Gastroesophageal sphincter (tissue), 4 donors: ENCODE measurements around the gene EPHX1. TPM values are rescaled to one million over a fixed set of nuclear protein-coding genes. Genes with fewer than 3 reads are reported as not detected.
"Not testable (repeated sequence)": the region's sequence is repeated elsewhere in the genome, so short reads cannot be mapped to it uniquely, and the experiment has no call there.

ENCODE experiments used
- ATAC-seq: fragments of 150-250 bp; one replicate; pipeline ENCODE4 v1.9.1; 2016; ENCODE audit warnings: mild to moderate bottlenecking, moderate library complexity
- H3K27ac ChIP-seq, 4 donors: fragments of 200-600 bp; sonication (generic) in 3 of 4; 1 replicate in 3 of 4; 2 replicates in 1 of 4; pipeline ENCODE4 v1.5.1; 2016 to 2019
- H3K27me3 ChIP-seq: fragments of 200-600 bp; sonication (generic); one replicate; pipeline ENCODE4 v1.5.1; 2019
- H3K36me3 ChIP-seq, 2 donors: fragments of 200-600 bp; sonication (generic); one replicate each; pipeline ENCODE4 v1.5.1; 2019; ENCODE audit warnings: control low read depth in 1 of 2
- H3K4me1 ChIP-seq, 3 donors: fragments of 200-600 bp; sonication (generic); 1 replicate in 2 of 3; 2 replicates in 1 of 3; pipeline ENCODE4 v1.5.1; 2016 to 2019; ENCODE audit warnings: control low read depth in 2 of 3
- H3K4me3 ChIP-seq, 2 donors: fragments of 200-600 bp; sonication (generic); one replicate each; pipeline ENCODE4 v1.5.1; 2019; ENCODE audit warnings: mild to moderate bottlenecking in 1 of 2, moderate library complexity in 1 of 2
- H3K9me3 ChIP-seq, 3 donors: fragments of 200-600 bp; sonication (generic); one replicate each; pipeline ENCODE4 v1.5.1; 2017 to 2019; ENCODE audit warnings: control low read depth in 2 of 3
- CTCF ChIP-seq, 4 experiments: fragments of 200-600 bp in 2 of 4; fragments of 450-650 bp in 2 of 4; sonication (generic) in 1 of 4; IDR thresholded peaks; one replicate each; pipeline ENCODE4 v1.5.1; 2017 to 2019; ENCODE audit warnings: antibody characterized with exemption in 4 of 4, mild to moderate bottlenecking in 2 of 4, moderate library complexity in 2 of 4
- EP300 ChIP-seq: sonication (generic); formaldehyde crosslinking; IDR thresholded peaks from one replicate; pipeline ENCODE4 v1.6.1; 2017; ENCODE audit warnings: antibody characterized with exemption, mild to moderate bottlenecking
- POLR2A ChIP-seq, 2 donors: fragments of 450-650 bp; IDR thresholded peaks; one replicate each; pipeline ENCODE4 v1.6.1; 2017; ENCODE audit warnings: antibody characterized with exemption in 2 of 2, mild to moderate bottlenecking in 2 of 2, moderate library complexity in 1 of 2
- POLR2AphosphoS5 ChIP-seq: sonication (generic); formaldehyde crosslinking; IDR thresholded peaks from one replicate; pipeline ENCODE4 v1.6.1; 2017; ENCODE audit warnings: antibody characterized with exemption
- WGBS, 2 donors: methylation state at CpG; one replicate each; pipeline ENCODE4 v1.1.5; 2018; ENCODE audit warnings: low coverage in 1 of 2; 5-methylcytosine and 5-hydroxymethylcytosine counted together
- total RNA-seq, 4 donors: library from RNA; depleted of rRNA; stranded (reverse); fragments of >200 nt; gene quantifications; one replicate each; pipeline ENCODE4 v1.1.0, GENCODE V29; 2016

Gene EPHX1
- 100 to 1,000 TPM in 3 of 4 donors, 10 to 100 TPM in 1; 74.0 to 133 (median 101) TPM for total RNA-seq

- Histone ChIP-seq H3K4me1 (peaks cover 0 to 50% (median 37%) of the 10 kb centered on the region in 3 donors), H3K36me3 (no peaks in the 10 kb centered on the region), H3K27ac (peak within 1 kb of the TSS; percentile 70 to 91 (median 90)), H3K4me3 (peak within 1 kb of the TSS; percentile 72 to 96), H3K27me3 (no peaks in the 10 kb centered on the region), H3K9me3 (no peaks in the 10 kb centered on the region)
- peak; percentile 65 to 84 for TF ChIP-seq POLR2A (IDR thresholded peaks at IDR 0.05)
- TF ChIP-seq EP300: no peak
- peak in 3 of 4 experiments; percentile 55 to 61 (median 59) for TF ChIP-seq CTCF (IDR thresholded peaks at IDR 0.05)
- TF ChIP-seq POLR2AphosphoS5: peak; percentile 69
- WGBS, 2 donors: 0% methylated on average over 9 of the region's 80 CpGs; no CpG with 5 or more reads in 1 of the 2 donors
- peak; percentile 90 for ATAC-seq
Measured at GRCh38 chr1:225809842-225810578, at the start of gene EPHX1. Gene EPHX1 (plus strand): TSS chr1:225810124. CDS start chr1:225828730, 18,606 bp downstream.

GRCh38 chr1:225760531-225760930, 49.4 kb upstream of the EPHX1 start:
- no peaks in the 10 kb centered on the region for H3K36me3 ChIP-seq
- TF ChIP-seq CTCF (IDR thresholded peaks at IDR 0.05) (no peak), POLR2AphosphoS5 (no peak)
- ATAC-seq: no peak
- no peak overlapping the region for H3K4me3 ChIP-seq
- peaks cover 0 to 26% (median 12%) of the 10 kb centered on the region in 3 donors for H3K4me1 ChIP-seq
- H3K27ac ChIP-seq: no peak overlapping the region
- H3K27me3 ChIP-seq: no peaks in the 10 kb centered on the region
- WGBS, 2 donors: 94 to 100% methylated on average over 1 to 5 of the region's 6 CpGs
- no peaks in the 10 kb centered on the region for H3K9me3 ChIP-seq

GRCh38 chr1:225761395-225761794, 48.5 kb upstream of the EPHX1 start:
- H3K4me3 ChIP-seq, H3K27ac ChIP-seq, H3K36me3 ChIP-seq, H3K27me3 ChIP-seq, H3K9me3 ChIP-seq, ATAC-seq: not testable (repeated sequence)
- peaks cover 0 to 31% (median 12%) of the 10 kb centered on the region in 3 donors for H3K4me1 ChIP-seq
- WGBS, 2 donors: 88 to 94% methylated on average over 4 to 6 of the region's 6 CpGs

GRCh38 chr1:225762002-225762441, 47.9 kb upstream of the EPHX1 start:
- no peaks in the 10 kb centered on the region for H3K36me3 ChIP-seq
- TF ChIP-seq CTCF (IDR thresholded peaks at IDR 0.05) (no peak), POLR2AphosphoS5 (no peak), EP300 (no peak), POLR2A (IDR thresholded peaks at IDR 0.05) (no peak)
- H3K27me3 ChIP-seq: no peaks in the 10 kb centered on the region
- no peaks in the 10 kb centered on the region for H3K9me3 ChIP-seq
- H3K4me3 ChIP-seq: no peak overlapping the region
- ATAC-seq: no peak
- H3K27ac ChIP-seq: peak overlapping the region in 1 of 4 donors; percentile 37
- 67 to 79% methylated on average over 3 of the region's 5 CpGs for WGBS, 2 donors
- H3K4me1 ChIP-seq: peaks cover 0 to 38% (median 17%) of the 10 kb centered on the region in 3 donors

- Histone ChIP-seq H3K36me3 (no peaks in the 10 kb centered on the region), H3K4me3 (no peak overlapping the region), H3K4me1 (peaks cover 0 to 42% (median 21%) of the 10 kb centered on the region in 3 donors), H3K27ac (peak overlapping the region in 1 of 4 donors; percentile 37), H3K9me3 (no peaks in the 10 kb centered on the region), H3K27me3 (no peaks in the 10 kb centered on the region)
- TF ChIP-seq POLR2AphosphoS5: no peak
- no peak for TF ChIP-seq CTCF (IDR thresholded peaks at IDR 0.05)
- no peak for TF ChIP-seq EP300
- no peak for TF ChIP-seq POLR2A (IDR thresholded peaks at IDR 0.05)
- WGBS, 2 donors: 34 to 40% methylated on average over 4 to 5 of the region's 5 CpGs
- ATAC-seq: no peak
Measured at GRCh38 chr1:225762444-225762843, 47.5 kb upstream of the EPHX1 start.
